GM21786 (cell line): ENCODE data around the gene LRFN2.

Experiments used
- ATAC-seq: cut with Tn5 transposase; IDR thresholded peaks from one replicate; pipeline ENCODE4 v1.9.1; 2021; ENCODE audit not compliant: unreplicated experiment

LRFN2 gene

GRCh38 chr6:40520678-40521077 lies 66.5 kb downstream of the LRFN2 start:
- no peak for ATAC-seq

GRCh38 chr6:40520084-40520483 lies 67.1 kb downstream of the LRFN2 start:
- ATAC-seq, result no peak

- no peak for ATAC-seq
These were observed 69.5 kb downstream of the LRFN2 start for GRCh38 chr6:40517654-40518053.

GRCh38 chr6:40516429-40516828 lies 70.7 kb downstream of the LRFN2 start:
- no peak for ATAC-seq

- no peak for ATAC-seq
These were observed 74.8 kb downstream of the LRFN2 start for GRCh38 chr6:40512340-40512739.

GRCh38 chr6:40511884-40512283 lies 75.3 kb downstream of the LRFN2 start:
- ATAC-seq, result no peak

GRCh38 chr6:40510442-40510841 lies 76.7 kb downstream of the LRFN2 start:
- no peak for ATAC-seq

GRCh38 chr6:40509716-40510260 lies 77.4 kb downstream of the LRFN2 start:
- ATAC-seq, result no peak

GRCh38 chr6:40509086-40509485 lies 78.1 kb downstream of the LRFN2 start:
- ATAC-seq, result no peak

GRCh38 chr6:40506954-40507353 lies 80.2 kb downstream of the LRFN2 start:
- ATAC-seq, result no peak

- ATAC-seq, result no peak
These were observed 81.9 kb downstream of the LRFN2 start for GRCh38 chr6:40505191-40505810.

- ATAC-seq, result no peak
These were observed 82.9 kb downstream of the LRFN2 start for GRCh38 chr6:40504274-40504673.

- no peak for ATAC-seq
These were observed 86.9 kb downstream of the LRFN2 start for GRCh38 chr6:40500227-40500626.

- ATAC-seq, result no peak
These were observed 87.9 kb downstream of the LRFN2 start for GRCh38 chr6:40499215-40499614.

DNA sequence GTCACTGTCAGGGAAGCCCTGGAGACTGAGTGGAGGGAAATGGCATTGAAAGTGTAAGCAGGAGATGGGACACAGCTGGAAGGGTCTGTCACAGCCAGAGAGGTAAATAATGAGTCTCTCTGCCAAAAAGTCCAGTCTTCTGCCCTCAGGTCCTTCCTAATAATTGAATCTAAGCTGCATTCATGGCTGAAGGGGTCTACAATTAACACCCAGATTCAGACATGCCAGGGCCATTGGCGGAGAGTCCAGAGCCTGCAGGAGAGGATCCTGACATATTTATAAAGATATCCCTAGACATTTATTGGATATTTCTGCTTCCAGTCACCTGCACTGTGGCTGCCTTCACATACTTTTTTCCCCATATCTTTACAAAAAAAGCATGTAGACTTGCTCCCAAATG lies 89.0 kb downstream of the LRFN2 start:
- ATAC-seq, result no peak

DNA sequence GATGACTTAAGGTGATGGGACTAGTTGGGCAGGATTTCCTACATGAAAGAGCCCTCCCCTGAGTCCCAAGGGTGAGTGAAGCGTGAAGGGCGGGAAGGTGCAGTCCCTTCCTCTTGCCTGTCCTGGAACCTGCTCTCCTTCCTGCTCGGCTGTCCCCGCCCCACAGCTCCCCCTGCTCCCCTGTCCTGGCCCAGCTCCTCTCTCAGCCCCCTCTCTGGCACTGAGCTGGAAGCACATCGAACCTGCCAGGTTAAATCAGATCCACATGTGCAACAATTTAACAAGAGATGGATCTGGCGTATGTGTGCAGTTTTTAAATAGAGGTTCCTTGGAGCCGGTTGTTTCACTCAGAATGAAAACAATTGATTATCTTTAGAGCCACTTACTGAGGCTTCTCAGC lies 95.0 kb downstream of the LRFN2 start:
- ATAC-seq, result no peak

DNA sequence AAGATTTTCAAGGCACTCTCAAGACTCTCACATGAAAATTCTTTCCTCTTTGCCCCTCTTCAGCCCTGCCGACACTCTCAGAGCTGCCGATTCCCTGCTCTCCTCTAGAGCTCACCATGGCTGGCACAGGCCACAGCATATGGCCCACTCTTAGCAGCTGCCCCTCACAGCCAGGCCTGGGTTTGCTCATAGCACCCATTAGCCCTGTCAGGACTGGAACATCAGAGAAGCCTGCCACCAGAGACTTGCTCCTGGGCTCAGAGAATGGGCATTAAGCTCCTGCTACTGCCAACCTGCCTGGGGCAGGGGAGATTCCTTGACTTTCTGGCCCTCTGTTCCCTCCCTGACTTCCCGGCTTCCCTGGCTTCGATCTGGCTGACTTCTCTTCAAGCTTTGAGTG lies 96.7 kb downstream of the LRFN2 start:
- no peak for ATAC-seq

DNA sequence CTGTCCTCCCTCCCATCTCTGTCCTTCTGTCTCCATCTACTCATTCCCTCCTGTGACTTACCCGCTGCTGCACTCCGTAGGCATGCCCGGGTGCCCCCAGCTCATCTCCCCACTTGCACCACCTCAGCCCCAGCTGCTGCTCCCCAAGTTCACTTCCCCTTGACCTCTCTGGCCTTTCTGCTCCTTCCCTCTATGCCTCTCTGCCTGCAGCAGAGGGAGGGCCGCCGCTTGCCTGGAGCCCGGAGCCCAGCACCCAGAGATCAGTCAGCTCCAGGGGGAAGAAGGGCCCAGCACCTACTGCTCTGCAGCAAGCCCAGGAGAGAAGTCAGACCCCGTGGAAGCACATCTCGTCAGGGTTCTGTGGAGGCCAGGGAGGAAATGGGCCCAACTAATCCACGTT lies 97.4 kb downstream of the LRFN2 start:
- ATAC-seq, result no peak

GRCh38 chr6:40486576-40486975 lies 100.6 kb downstream of the LRFN2 start:
- no peak for ATAC-seq

DNA sequence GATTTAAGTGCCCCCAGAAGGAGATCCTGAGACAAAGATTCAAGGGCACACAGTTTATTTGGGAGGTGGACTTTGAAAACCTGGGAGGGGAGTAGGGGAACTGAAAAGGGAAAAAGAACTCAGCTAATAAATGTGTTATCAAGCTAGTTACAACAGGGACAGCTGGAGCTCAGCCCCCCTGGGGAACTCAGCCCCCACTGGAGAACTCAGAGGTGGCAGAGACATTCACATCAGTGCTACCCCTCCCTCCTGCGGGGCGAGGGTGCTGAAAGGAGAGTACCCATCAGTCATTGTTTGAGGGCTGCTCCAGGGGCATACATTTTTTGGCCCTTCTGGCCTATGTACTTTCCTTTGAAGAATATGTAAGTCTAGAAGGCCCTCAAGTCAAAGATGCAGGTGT lies 101.4 kb downstream of the LRFN2 start:
- no peak for ATAC-seq

DNA sequence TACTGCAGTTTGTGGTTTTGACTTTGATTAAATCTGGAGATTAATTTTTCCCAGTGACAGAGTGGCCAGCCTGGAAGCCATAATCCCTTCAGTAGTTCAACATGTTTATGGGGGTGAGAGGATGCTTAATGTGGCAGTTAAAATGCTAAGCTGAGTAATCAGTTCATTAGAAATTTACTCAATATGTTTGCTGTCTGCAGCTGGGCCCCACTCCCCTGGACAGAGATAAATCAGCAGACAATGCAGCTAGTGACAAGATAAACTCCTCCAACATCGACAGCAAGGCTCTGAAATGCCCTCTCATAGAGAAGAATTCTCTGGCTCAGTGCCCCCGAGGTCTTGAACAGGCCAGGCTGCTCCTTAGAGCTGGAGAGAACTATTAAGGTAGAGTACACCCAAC lies 101.9 kb downstream of the LRFN2 start:
- no peak for ATAC-seq

GRCh38 chr6:40484066-40484465 lies 103.1 kb downstream of the LRFN2 start:
- no peak for ATAC-seq

DNA sequence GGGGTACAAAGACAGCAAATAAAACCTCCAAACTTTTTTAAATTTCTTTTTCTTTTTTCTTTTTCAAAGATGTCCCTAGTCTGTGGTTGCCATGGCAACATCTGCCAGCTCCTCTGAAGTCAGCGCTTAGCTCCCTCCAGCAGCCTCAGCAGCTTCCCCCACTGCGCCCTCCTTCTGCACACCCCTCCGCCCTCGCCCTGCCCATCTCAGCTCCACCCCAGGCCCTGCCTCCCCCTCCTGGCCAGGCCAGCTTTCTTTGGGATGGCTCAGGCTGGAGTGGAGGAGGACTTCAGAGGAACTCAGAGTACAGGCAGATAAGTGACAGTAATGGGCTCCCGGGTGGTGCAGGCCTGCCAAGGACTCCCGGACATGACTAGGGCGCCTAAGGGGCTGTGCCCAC lies 104.6 kb downstream of the LRFN2 start:
- ATAC-seq, result no peak
